CD14-positive monocyte (primary cell): ENCODE data around the gene CCDC32. TPM values are rescaled to one million over a fixed set of nuclear protein-coding genes. Genes with fewer than 3 reads are reported as not detected.

Source experiments
- DNase-seq, 3 donors: peaks; one replicate each; pipeline ENCODE4 v3.0.0-alpha.2; 2011 to 2022
- H2AFZ ChIP-seq: 2 replicates; pipeline ENCODE4 v1.6.0; 2012; ENCODE audit warnings: mild to moderate bottlenecking, low read depth, low read length, inconsistent platforms; ENCODE audit not compliant: insufficient read depth, poor library complexity, severe bottlenecking
- H3K27ac ChIP-seq, 2 donors: 1 replicate in 1 of 2; 2 replicates in 1 of 2; pipeline ENCODE4 v1.5.1; 2012 to 2013; ENCODE audit warnings: low read length in 2 of 2, control low read depth in 1 of 2, inconsistent platforms in 1 of 2, low read depth in 1 of 2, mild to moderate bottlenecking in 1 of 2
- H3K27me3 ChIP-seq, 2 donors: one replicate each; pipeline versions ENCODE4 v1.6.0 to v1.6.1; 2011 to 2013; ENCODE audit warnings: low read length in 2 of 2; ENCODE audit not compliant: control insufficient read depth in 2 of 2, insufficient read depth in 2 of 2
- H3K36me3 ChIP-seq, 2 donors: replicated peaks in 1 of 2; 1 replicate in 1 of 2; 2 replicates in 1 of 2; pipeline versions ENCODE4 v1.5.1 to v1.6.1; 2012 to 2013; ENCODE audit warnings: low read length in 2 of 2, control low read depth in 1 of 2, inconsistent platforms in 1 of 2, mild to moderate bottlenecking in 1 of 2; ENCODE audit not compliant: insufficient read depth in 2 of 2, control insufficient read depth in 1 of 2
- H3K4me1 ChIP-seq, 2 donors: 1 replicate in 1 of 2; 2 replicates in 1 of 2; pipeline versions ENCODE4 v1.5.1 to v1.6.1; 2012 to 2013; ENCODE audit warnings: low read length in 2 of 2, control low read depth in 1 of 2, inconsistent platforms in 1 of 2, mild to moderate bottlenecking in 1 of 2, moderate library complexity in 1 of 2; ENCODE audit not compliant: insufficient read depth in 2 of 2, control insufficient read depth in 1 of 2
- H3K4me2 ChIP-seq: replicated peaks from 2 replicates; pipeline ENCODE3; 2012; ENCODE audit warnings: low read length, moderate library complexity, mild to moderate bottlenecking; ENCODE audit not compliant: poor library complexity, severe bottlenecking; ENCODE audit errors: extremely low read depth
- H3K4me3 ChIP-seq, 3 experiments: fragments of 200-600 bp in 1 of 3; sonication (generic) in 1 of 3; replicated peaks in 1 of 3; 1 replicate in 2 of 3; 2 replicates in 1 of 3; pipeline ENCODE4 v1.5.1; 2011 to 2013; ENCODE audit warnings: low read length in 3 of 3, mild to moderate bottlenecking in 3 of 3, control low read depth in 2 of 3, low read depth in 2 of 3, inconsistent platforms in 1 of 3, moderate library complexity in 1 of 3
- H3K79me2 ChIP-seq: 2 replicates; pipeline ENCODE4 v1.6.0; 2012; ENCODE audit warnings: mild to moderate bottlenecking, control low read depth, inconsistent platforms, low read length, moderate library complexity; ENCODE audit not compliant: insufficient read depth
- H3K9ac ChIP-seq: 2 replicates; pipeline ENCODE4 v1.6.0; 2017; ENCODE audit warnings: low read length, mild to moderate bottlenecking; ENCODE audit not compliant: insufficient read depth, poor library complexity, severe bottlenecking
- H3K9me3 ChIP-seq, 2 donors: replicated peaks in 1 of 2; 1 replicate in 1 of 2; 2 replicates in 1 of 2; pipeline versions ENCODE4 v1.5.1 to v1.6.1; 2012 to 2013; ENCODE audit warnings: low read length in 2 of 2, control low read depth in 1 of 2; ENCODE audit not compliant: control insufficient read depth in 1 of 2, insufficient read depth in 1 of 2
- H4K20me1 ChIP-seq: 2 replicates; pipeline ENCODE4 v1.6.0; 2012; ENCODE audit warnings: mild to moderate bottlenecking, low read length, control low read depth, moderate library complexity; ENCODE audit not compliant: insufficient read depth
- H3K27ac Mint-ChIP-seq, 7 donors: one replicate each; pipeline ENCODE4 v1.8.0; 2020; ENCODE audit warnings: mild to moderate bottlenecking in 7 of 7, mixed read lengths in 7 of 7, moderate library complexity in 6 of 7, inconsistent platforms in 2 of 7
- H3K27me3 Mint-ChIP-seq, 3 donors: one replicate each; pipeline ENCODE4 v1.8.0; 2021 to 2022; ENCODE audit warnings: low read depth in 3 of 3, mild to moderate bottlenecking in 3 of 3, mixed read lengths in 3 of 3, moderate library complexity in 3 of 3, inconsistent platforms in 1 of 3
- H3K36me3 Mint-ChIP-seq, 2 donors: one replicate each; pipeline ENCODE4 v1.8.0; 2020; ENCODE audit warnings: mixed read lengths in 2 of 2, inconsistent platforms in 1 of 2, mild to moderate bottlenecking in 1 of 2
- H3K4me1 Mint-ChIP-seq: one replicate; pipeline ENCODE4 v1.8.0; 2020; ENCODE audit warnings: mild to moderate bottlenecking, mixed read lengths
- H3K4me3 Mint-ChIP-seq, 2 donors: one replicate each; pipeline ENCODE4 v1.8.0; 2020; ENCODE audit warnings: mild to moderate bottlenecking in 2 of 2, mixed read lengths in 2 of 2, moderate library complexity in 1 of 2
- H3K9me3 Mint-ChIP-seq, 7 donors: one replicate each; pipeline ENCODE4 v1.8.0; 2020 to 2022; ENCODE audit warnings: mixed read lengths in 7 of 7, mild to moderate bottlenecking in 6 of 7, moderate library complexity in 6 of 7, inconsistent platforms in 2 of 7
- CTCF ChIP-seq: fragments of 200-600 bp; IDR thresholded peaks from one replicate; pipeline ENCODE4 v1.8.0; 2022; ENCODE audit warnings: antibody characterized with exemption, mild to moderate bottlenecking
- WGBS: methylation state at CpG from one replicate; pipeline ENCODE4 v1.1.5; 2013; ENCODE audit warnings: missing lambda C conversion rate; ENCODE audit not compliant: insufficient coverage; 5-methylcytosine and 5-hydroxymethylcytosine counted together
- intact Hi-C, 2 donors: fragments of 100-400 bp; cut with micrococcal nuclease; formaldehyde crosslinking; loops; one replicate each; pipeline versions ENCODE4 v1.15.0 to v1.15.1; 2023
- polyA plus RNA-seq, 3 donors: library from polyadenylated mRNA; depleted of rRNA in 1 of 3; unstranded in 2 of 3; stranded (reverse) in 1 of 3; fragments of 300-500 nt in 2 of 3; fragments of >200 nt in 1 of 3; fragmentation: Illumina TruSeq in 2 of 3; gene quantifications; 1 replicate in 2 of 3; 2 replicates in 1 of 3; pipeline ENCODE4 v1.2.3, GENCODE V29; 2012 to 2021

Gene CCDC32
- polyA plus RNA-seq, 3 donors: 7.5 to 37.3 (median 30.8) TPM

DNA sequence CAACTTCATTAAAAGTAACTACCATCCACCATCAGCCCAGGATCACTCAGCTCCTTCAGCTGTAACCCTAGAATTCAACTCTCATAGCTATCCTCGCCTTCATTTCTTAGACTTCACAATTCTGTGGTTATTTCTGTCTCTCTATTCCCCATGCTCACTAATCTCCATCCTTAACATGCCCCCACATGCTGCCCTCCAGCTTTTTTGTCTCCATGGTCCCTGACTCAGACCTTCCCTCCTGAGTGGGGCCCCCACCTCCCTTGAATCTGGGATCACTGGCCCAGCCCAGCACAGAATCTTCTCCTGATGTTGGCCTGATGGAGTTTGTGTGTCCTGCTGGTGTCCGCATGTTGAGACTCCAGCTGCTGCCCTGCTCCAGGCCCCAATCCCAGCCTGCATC, 52.4 kb downstream of the CCDC32 start:
- H3K4me2 ChIP-seq: peak overlapping the region; percentile 84
- peaks cover 13 to 14% of the 10 kb centered on the region in 2 donors for H3K4me1 ChIP-seq
- no peak overlapping the region for H2AFZ ChIP-seq

GRCh38 chr15:40511472-40512133, 53.2 kb downstream of the CCDC32 start:
- Histone ChIP-seq H2AFZ (peak overlapping the region; percentile 78), H3K9ac (peak overlapping the region; percentile 56), H3K9me3 (no peaks in the 10 kb centered on the region), H3K4me3 (peak overlapping the region; percentile 26 to 77 (median 46)), H3K27ac (no peak overlapping the region), H3K4me1 (peaks cover 19 to 22% of the 10 kb centered on the region in 2 donors), H4K20me1 (no peaks in the 10 kb centered on the region), H3K79me2 (no peaks in the 10 kb centered on the region), H3K4me2 (peak overlapping the region; percentile 84), H3K36me3 (no peaks in the 10 kb centered on the region), H3K27me3 (peaks cover 28 to 65% of the 10 kb centered on the region in 2 donors)
- WGBS: under 1% methylated on average over 61 of the region's 61 CpGs
- TF ChIP-seq CTCF: no peak
- peak overlapping the region; percentile 82 to 97 for H3K4me3 Mint-ChIP-seq
- peak in 2 of 3 donors; percentile 12 to 17 for DNase-seq
- intact Hi-C loops: no loop called here
- H3K4me1 Mint-ChIP-seq: peaks cover 27% of the 10 kb centered on the region
- peaks cover 0 to 15% (median 2%) of the 10 kb centered on the region in 7 donors for H3K9me3 Mint-ChIP-seq
- H3K27ac Mint-ChIP-seq: peak overlapping the region in 3 of 7 donors; percentile 19 to 76 (median 58)
- peaks cover 6 to 10% of the 10 kb centered on the region in 2 donors for H3K36me3 Mint-ChIP-seq
- peaks cover 68 to 73% (median 73%) of the 10 kb centered on the region in 3 donors for H3K27me3 Mint-ChIP-seq

More for the DNA sequence above, 52.4 kb downstream of the CCDC32 start:
- Mint-ChIP-seq H3K4me1 (peaks cover 18% of the 10 kb centered on the region), H3K27me3 (peaks cover 65 to 67% (median 65%) of the 10 kb centered on the region in 3 donors), H3K4me3 (peak overlapping the region; percentile 69 to 82), H3K9me3 (peaks cover 0 to 15% (median 2%) of the 10 kb centered on the region in 7 donors), H3K27ac (peak overlapping the region in 1 of 7 donors; percentile 26), H3K36me3 (peaks cover 6 to 10% of the 10 kb centered on the region in 2 donors)
- Histone ChIP-seq H3K4me3 (no peak overlapping the region), H3K9me3 (no peaks in the 10 kb centered on the region), H3K27ac (no peak overlapping the region), H4K20me1 (no peaks in the 10 kb centered on the region), H3K27me3 (peaks cover 26 to 57% of the 10 kb centered on the region in 2 donors), H3K79me2 (no peaks in the 10 kb centered on the region), H3K36me3 (no peaks in the 10 kb centered on the region), H3K9ac (no peak overlapping the region)
- WGBS: 100% methylated on average over 2 of the region's 2 CpGs
- TF ChIP-seq CTCF: no peak
- intact Hi-C loops: no loop called here
- no peak for DNase-seq
